ENCODE results near the gene ABCB6. TPM values are rescaled to one million over a fixed set of nuclear protein-coding genes. Genes with fewer than 3 reads are reported as not detected.
A peak's percentile ranks its signal among the peaks of the same experiment; 100 is the strongest.

Gene ABCB6
- total and polyA plus RNA-seq, 10 of the 15 experiments (the other 5 are each of a cell fraction or from before 2014, with no cell fraction given) = 2.3 to 22.1 (median 13.8) TPM

GRCh38 chr2:219175928-219176817 lies 42.6 kb downstream of the ABCB6 start (continued):
- TF ChIP-seq CHD4 (IDR thresholded peaks at IDR 0.05) (no peak), BCL11A (IDR thresholded peaks at IDR 0.05; ENCODE audit: low read depth, low read length) (no peak), CREM (IDR thresholded peaks at IDR 0.05; ENCODE audit: low read depth) (0 out of 2 replicates have a peak, but pooled peaks have one; percentile 21), SMARCA5 (IDR thresholded peaks at IDR 0.05) (no peak), CHD2 (IDR thresholded peaks at IDR 0.05; ENCODE audit: borderline replicate concordance, low read depth, low read length) (no peak), ZNF24 (IDR thresholded peaks at IDR 0.05) (no peak), IRF4 (IDR thresholded peaks at IDR 0.05; ENCODE audit: low read depth, low read length) (0 out of 2 replicates have a peak, but pooled peaks have one; percentile 18), SPI1 (IDR thresholded peaks at IDR 0.05; ENCODE audit: borderline replicate concordance, insufficient read depth, low read depth, low read length) (peak; percentile 94), FOS (IDR thresholded peaks at IDR 0.05; ENCODE audit: borderline replicate concordance, extremely low read depth, insufficient read length) (no peak), MEF2A (IDR thresholded peaks at IDR 0.05; ENCODE audit: insufficient read depth, low read depth, low read length) (no peak), ASH2L (IDR thresholded peaks at IDR 0.05; ENCODE audit: borderline replicate concordance, low read depth) (no peak), NFYB (IDR thresholded peaks at IDR 0.05; ENCODE audit: insufficient read depth, low read depth, low read length) (no peak), SIN3A (IDR thresholded peaks at IDR 0.05; ENCODE audit: low read depth, low read length) (no peak), ZNF217 (IDR thresholded peaks at IDR 0.05) (no peak), PAX5 (IDR thresholded peaks at IDR 0.05; ENCODE audit: borderline replicate concordance, low read depth, low read length) (peak; percentile 88), CEBPB (IDR thresholded peaks at IDR 0.05; ENCODE audit: borderline replicate concordance in 1 of 2, low read depth in 2 of 2, low read length in 2 of 2) (no peak), NBN (IDR thresholded peaks at IDR 0.05) (0 out of 2 replicates have a peak, but pooled peaks have one; percentile 38), HDAC2 (IDR thresholded peaks at IDR 0.05) (no peak), SP1 (IDR thresholded peaks at IDR 0.05; ENCODE audit: low read depth, low read length) (no peak), EZH2 (IDR thresholded peaks at IDR 0.05; ENCODE audit: borderline replicate concordance, control insufficient read depth, low read depth, low read length) (no peak), CBX5 (IDR thresholded peaks at IDR 0.05; ENCODE audit: low read depth) (no peak), CREB1 (IDR thresholded peaks at IDR 0.05; ENCODE audit: low read depth) (no peak; the same call in 1 of the 2 replicates), TCF3 (IDR thresholded peaks at IDR 0.05; ENCODE audit: borderline replicate concordance, insufficient read depth, low read depth, low read length) (no peak)
- TF ChIP-seq, protein P1, sequence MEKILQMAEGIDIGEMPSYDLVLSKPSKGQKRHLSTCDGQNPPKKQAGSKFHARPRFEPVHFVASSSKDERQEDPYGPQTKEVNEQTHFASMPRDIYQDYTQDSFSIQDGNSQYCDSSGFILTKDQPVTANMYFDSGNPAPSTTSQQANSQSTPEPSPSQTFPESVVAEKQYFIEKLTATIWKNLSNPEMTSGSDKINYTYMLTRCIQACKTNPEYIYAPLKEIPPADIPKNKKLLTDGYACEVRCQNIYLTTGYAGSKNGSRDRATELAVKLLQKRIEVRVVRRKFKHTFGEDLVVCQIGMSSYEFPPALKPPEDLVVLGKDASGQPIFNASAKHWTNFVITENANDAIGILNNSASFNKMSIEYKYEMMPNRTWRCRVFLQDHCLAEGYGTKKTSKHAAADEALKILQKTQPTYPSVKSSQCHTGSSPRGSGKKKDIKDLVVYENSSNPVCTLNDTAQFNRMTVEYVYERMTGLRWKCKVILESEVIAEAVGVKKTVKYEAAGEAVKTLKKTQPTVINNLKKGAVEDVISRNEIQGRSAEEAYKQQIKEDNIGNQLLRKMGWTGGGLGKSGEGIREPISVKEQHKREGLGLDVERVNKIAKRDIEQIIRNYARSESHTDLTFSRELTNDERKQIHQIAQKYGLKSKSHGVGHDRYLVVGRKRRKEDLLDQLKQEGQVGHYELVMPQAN (conservative IDR thresholded peaks at IDR 0.05) = no peak
- TF ChIP-seq, protein P2, sequence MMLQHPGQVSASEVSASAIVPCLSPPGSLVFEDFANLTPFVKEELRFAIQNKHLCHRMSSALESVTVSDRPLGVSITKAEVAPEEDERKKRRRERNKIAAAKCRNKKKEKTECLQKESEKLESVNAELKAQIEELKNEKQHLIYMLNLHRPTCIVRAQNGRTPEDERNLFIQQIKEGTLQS (IDR thresholded peaks at IDR 0.05; ENCODE audit: borderline replicate concordance, extremely low read depth, low read depth, low read length) = no peak
- TF ChIP-seq, protein P3, sequence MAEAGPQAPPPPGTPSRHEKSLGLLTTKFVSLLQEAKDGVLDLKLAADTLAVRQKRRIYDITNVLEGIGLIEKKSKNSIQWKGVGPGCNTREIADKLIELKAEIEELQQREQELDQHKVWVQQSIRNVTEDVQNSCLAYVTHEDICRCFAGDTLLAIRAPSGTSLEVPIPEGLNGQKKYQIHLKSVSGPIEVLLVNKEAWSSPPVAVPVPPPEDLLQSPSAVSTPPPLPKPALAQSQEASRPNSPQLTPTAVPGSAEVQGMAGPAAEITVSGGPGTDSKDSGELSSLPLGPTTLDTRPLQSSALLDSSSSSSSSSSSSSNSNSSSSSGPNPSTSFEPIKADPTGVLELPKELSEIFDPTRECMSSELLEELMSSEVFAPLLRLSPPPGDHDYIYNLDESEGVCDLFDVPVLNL (IDR thresholded peaks at IDR 0.05; ENCODE audit: low read depth, low read length) = no peak
- TF ChIP-seq, protein P4, sequence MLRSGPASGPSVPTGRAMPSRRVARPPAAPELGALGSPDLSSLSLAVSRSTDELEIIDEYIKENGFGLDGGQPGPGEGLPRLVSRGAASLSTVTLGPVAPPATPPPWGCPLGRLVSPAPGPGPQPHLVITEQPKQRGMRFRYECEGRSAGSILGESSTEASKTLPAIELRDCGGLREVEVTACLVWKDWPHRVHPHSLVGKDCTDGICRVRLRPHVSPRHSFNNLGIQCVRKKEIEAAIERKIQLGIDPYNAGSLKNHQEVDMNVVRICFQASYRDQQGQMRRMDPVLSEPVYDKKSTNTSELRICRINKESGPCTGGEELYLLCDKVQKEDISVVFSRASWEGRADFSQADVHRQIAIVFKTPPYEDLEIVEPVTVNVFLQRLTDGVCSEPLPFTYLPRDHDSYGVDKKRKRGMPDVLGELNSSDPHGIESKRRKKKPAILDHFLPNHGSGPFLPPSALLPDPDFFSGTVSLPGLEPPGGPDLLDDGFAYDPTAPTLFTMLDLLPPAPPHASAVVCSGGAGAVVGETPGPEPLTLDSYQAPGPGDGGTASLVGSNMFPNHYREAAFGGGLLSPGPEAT (IDR thresholded peaks at IDR 0.05; ENCODE audit: low read depth) = no peak

All from GM12878 (cell line).